Lung (tissue), 12 donors: ENCODE results near the gene ADPRHL1. TPM values are rescaled to one million over a fixed set of nuclear protein-coding genes. Genes with fewer than 3 reads are reported as not detected.

Source experiments
- ATAC-seq: fragments of 200-7000 bp; cut with Tn5 transposase; one replicate; pipeline ENCODE4 v1.9.1; 2020; ENCODE audit warnings: moderate number of reproducible peaks; ENCODE audit not compliant: insufficient read depth, low FRiP score
- DNase-seq, 3 donors: peaks; one replicate each; pipeline ENCODE4 v3.0.0-alpha.2; 2013 to 2017
- H3K27ac ChIP-seq, 2 donors: one replicate each; pipeline ENCODE4 v1.5.1; 2013; ENCODE audit warnings: mild to moderate bottlenecking in 2 of 2, moderate library complexity in 2 of 2, control low read depth in 1 of 2, inconsistent platforms in 1 of 2, low read depth in 1 of 2, low read length in 1 of 2
- H3K27me3 ChIP-seq, 3 donors: one replicate each; pipeline ENCODE4 v1.5.1; 2013; ENCODE audit warnings: low read length in 2 of 3; ENCODE audit not compliant: control insufficient read depth in 3 of 3, insufficient read depth in 3 of 3
- H3K36me3 ChIP-seq, 4 donors: one replicate each; pipeline ENCODE4 v1.5.1; 2013; ENCODE audit warnings: low read length in 4 of 4, mild to moderate bottlenecking in 1 of 4, moderate library complexity in 1 of 4; ENCODE audit not compliant: control insufficient read depth in 4 of 4, insufficient read depth in 4 of 4
- H3K4me1 ChIP-seq, 5 donors: one replicate each; pipeline ENCODE4 v1.5.1; 2013; ENCODE audit warnings: low read length in 5 of 5, mild to moderate bottlenecking in 2 of 5, moderate library complexity in 1 of 5; ENCODE audit not compliant: control insufficient read depth in 5 of 5, insufficient read depth in 5 of 5
- H3K4me3 ChIP-seq: one replicate; pipeline ENCODE4 v1.5.1; 2013; ENCODE audit warnings: mild to moderate bottlenecking, control low read depth, moderate library complexity
- H3K9ac ChIP-seq, 2 donors: one replicate each; pipeline ENCODE4 v1.5.1; 2013; ENCODE audit warnings: low read length in 2 of 2, control low read depth in 1 of 2; ENCODE audit not compliant: insufficient read depth in 1 of 2
- H3K9me3 ChIP-seq, 4 donors: one replicate each; pipeline ENCODE4 v1.5.1; 2013; ENCODE audit warnings: low read length in 3 of 4, mild to moderate bottlenecking in 1 of 4, moderate library complexity in 1 of 4; ENCODE audit not compliant: control insufficient read depth in 4 of 4, insufficient read depth in 3 of 4
- WGBS, 2 donors: extraction: QIAGEN DNeasy Blood & Tissue Kit; methylation state at CpG; one replicate each; pipeline ENCODE4 v1.1.7; 2013; 5-methylcytosine and 5-hydroxymethylcytosine counted together
- polyA plus RNA-seq, 2 donors: library from polyadenylated mRNA; stranded (reverse); fragments of 200-250 nt; gene quantifications; one replicate each; pipeline ENCODE4 v1.2.1, GENCODE V29; 2013
- total RNA-seq, 2 donors: library from RNA; depleted of rRNA in 1 of 2; stranded (reverse); fragments of >200 nt in 1 of 2; gene quantifications; one replicate each; pipeline ENCODE4 v1.2.1, GENCODE V29; 2014 to 2021
- TF ChIP-seq, protein P1 (sequence below): IDR thresholded peaks from 2 replicates; pipeline ENCODE4 v1.5.1; 2012; ENCODE audit warnings: mild to moderate bottlenecking; ENCODE audit errors: control extremely low read depth, extremely low read depth
- donor health status: control.
- donor health status: control.
- donor health status: Bipolar disorder and iron deficiency.
- donor health status: healthy.
- donor health status: DM: yes; HTN: yes; CAD: no.

The ADPRHL1 gene
- total and polyA plus RNA-seq, 4 donors, result 0.83 to 4.9 (median 1.3) TPM

GRCh38 chr13:113499936-113500335, 46.6 kb upstream of the ADPRHL1 start:
- Histone ChIP-seq H3K36me3 (peaks cover 28 to 67% (median 35%) of the 10 kb centered on the region in 4 donors), H3K9me3 (no peaks in the 10 kb centered on the region), H3K27me3 (no peaks in the 10 kb centered on the region), H3K4me3 (no peak overlapping the region), H3K27ac (no peak overlapping the region), H3K9ac (no peak overlapping the region), H3K4me1 (peaks cover 0 to 9% (median 6%) of the 10 kb centered on the region in 5 donors)
- no peak for DNase-seq
- no peak for ATAC-seq
- TF ChIP-seq, protein P1, sequence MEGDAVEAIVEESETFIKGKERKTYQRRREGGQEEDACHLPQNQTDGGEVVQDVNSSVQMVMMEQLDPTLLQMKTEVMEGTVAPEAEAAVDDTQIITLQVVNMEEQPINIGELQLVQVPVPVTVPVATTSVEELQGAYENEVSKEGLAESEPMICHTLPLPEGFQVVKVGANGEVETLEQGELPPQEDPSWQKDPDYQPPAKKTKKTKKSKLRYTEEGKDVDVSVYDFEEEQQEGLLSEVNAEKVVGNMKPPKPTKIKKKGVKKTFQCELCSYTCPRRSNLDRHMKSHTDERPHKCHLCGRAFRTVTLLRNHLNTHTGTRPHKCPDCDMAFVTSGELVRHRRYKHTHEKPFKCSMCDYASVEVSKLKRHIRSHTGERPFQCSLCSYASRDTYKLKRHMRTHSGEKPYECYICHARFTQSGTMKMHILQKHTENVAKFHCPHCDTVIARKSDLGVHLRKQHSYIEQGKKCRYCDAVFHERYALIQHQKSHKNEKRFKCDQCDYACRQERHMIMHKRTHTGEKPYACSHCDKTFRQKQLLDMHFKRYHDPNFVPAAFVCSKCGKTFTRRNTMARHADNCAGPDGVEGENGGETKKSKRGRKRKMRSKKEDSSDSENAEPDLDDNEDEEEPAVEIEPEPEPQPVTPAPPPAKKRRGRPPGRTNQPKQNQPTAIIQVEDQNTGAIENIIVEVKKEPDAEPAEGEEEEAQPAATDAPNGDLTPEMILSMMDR, result no peak
- WGBS, 2 donors, result 91 to 94% methylated on average over 4 of the region's 4 CpGs

- TF ChIP-seq, protein P1, result no peak
Measured at GRCh38 chr13:113498905-113499304, 45.6 kb upstream of the ADPRHL1 start.

GRCh38 chr13:113497217-113497616, 43.9 kb upstream of the ADPRHL1 start:
- 96% methylated on average over 1 of the region's 1 CpG for WGBS, 2 donors

More at GRCh38 chr13:113498905-113499304, 45.6 kb upstream of the ADPRHL1 start:
- DNase-seq (no peak), ATAC-seq (no peak)
- Histone ChIP-seq H3K4me3 (no peak overlapping the region), H3K27ac (no peak overlapping the region), H3K4me1 (peaks cover 0 to 9% (median 6%) of the 10 kb centered on the region in 5 donors), H3K36me3 (peaks cover 23 to 62% (median 34%) of the 10 kb centered on the region in 4 donors), H3K9me3 (no peaks in the 10 kb centered on the region), H3K9ac (no peak overlapping the region), H3K27me3 (no peaks in the 10 kb centered on the region)
- WGBS, 2 donors, result 96 to 99% methylated on average over 6 of the region's 6 CpGs

More at GRCh38 chr13:113497217-113497616, 43.9 kb upstream of the ADPRHL1 start:
- H3K4me1 ChIP-seq, result peaks cover 4 to 11% (median 8%) of the 10 kb centered on the region in 5 donors
- H3K27me3 ChIP-seq, result no peaks in the 10 kb centered on the region
- no peak for DNase-seq
- no peaks in the 10 kb centered on the region for H3K9me3 ChIP-seq
- H3K36me3 ChIP-seq, result peaks cover 20 to 54% (median 31%) of the 10 kb centered on the region in 4 donors
- no peak overlapping the region for H3K27ac ChIP-seq
- no peak for ATAC-seq
- TF ChIP-seq, protein P1, result no peak
- H3K9ac ChIP-seq, result no peak overlapping the region
- no peak overlapping the region for H3K4me3 ChIP-seq
